ENCODE data around the gene ATP7B.

The ATP7B gene

DNA sequence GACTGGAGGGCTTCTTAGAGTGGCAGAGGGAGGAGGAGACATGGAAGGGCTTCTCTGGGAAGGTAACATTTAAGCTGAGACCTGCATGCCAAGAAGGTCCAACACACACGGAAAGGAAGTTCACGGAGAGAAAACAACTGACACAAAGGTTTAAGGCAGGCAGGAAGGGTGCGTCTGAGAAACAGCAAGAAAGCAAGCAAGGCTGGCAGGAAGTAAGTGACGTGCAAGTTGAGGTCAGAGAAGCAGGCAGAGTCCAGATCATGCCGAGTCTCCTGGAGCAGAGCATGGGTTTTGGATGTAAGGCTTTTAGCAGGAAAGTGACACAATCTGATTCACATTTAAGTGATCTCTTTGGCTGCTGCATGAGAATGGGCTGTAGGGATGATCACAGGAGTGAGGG, 60.5 kb downstream of the ATP7B start:
- H3K9me2 ChIP-seq (replicated peaks; ENCODE audit: insufficient read depth, low read length): no peaks in the 10 kb centered on the region
- H3F3A ChIP-seq (ENCODE audit: insufficient read depth, low read length): no peaks in the 10 kb centered on the region
- no peaks in the 10 kb centered on the region for H3K36me3 ChIP-seq (replicated peaks; ENCODE audit: insufficient read depth, low read length)
- H3K79me2 ChIP-seq (ENCODE audit: low read length): no peaks in the 10 kb centered on the region
- H4K20me1 ChIP-seq (ENCODE audit: insufficient read depth, low read length): no peaks in the 10 kb centered on the region
- DNase-seq: no peak
- H3K4me3 ChIP-seq (ENCODE audit: low read length): no peak overlapping the region
- no peaks in the 10 kb centered on the region for H3K4me1 ChIP-seq (ENCODE audit: low read length)
- H3K27me3 ChIP-seq (replicated peaks; ENCODE audit: insufficient read depth, low read length): no peaks in the 10 kb centered on the region
- no peak overlapping the region for H2AFZ ChIP-seq (ENCODE audit: low read length)
- no peaks in the 10 kb centered on the region for H3K9me3 ChIP-seq (replicated peaks; ENCODE audit: insufficient read depth, low read length)
- TF ChIP-seq, protein P1, sequence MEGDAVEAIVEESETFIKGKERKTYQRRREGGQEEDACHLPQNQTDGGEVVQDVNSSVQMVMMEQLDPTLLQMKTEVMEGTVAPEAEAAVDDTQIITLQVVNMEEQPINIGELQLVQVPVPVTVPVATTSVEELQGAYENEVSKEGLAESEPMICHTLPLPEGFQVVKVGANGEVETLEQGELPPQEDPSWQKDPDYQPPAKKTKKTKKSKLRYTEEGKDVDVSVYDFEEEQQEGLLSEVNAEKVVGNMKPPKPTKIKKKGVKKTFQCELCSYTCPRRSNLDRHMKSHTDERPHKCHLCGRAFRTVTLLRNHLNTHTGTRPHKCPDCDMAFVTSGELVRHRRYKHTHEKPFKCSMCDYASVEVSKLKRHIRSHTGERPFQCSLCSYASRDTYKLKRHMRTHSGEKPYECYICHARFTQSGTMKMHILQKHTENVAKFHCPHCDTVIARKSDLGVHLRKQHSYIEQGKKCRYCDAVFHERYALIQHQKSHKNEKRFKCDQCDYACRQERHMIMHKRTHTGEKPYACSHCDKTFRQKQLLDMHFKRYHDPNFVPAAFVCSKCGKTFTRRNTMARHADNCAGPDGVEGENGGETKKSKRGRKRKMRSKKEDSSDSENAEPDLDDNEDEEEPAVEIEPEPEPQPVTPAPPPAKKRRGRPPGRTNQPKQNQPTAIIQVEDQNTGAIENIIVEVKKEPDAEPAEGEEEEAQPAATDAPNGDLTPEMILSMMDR (IDR thresholded peaks at IDR 0.05; ENCODE audit: low read length): no peak
- no peak for TF ChIP-seq EZH2phosphoT487 (IDR thresholded peaks at IDR 0.05; ENCODE audit: low read length)
- no peak for TF ChIP-seq EZH2 (optimal IDR thresholded peaks at IDR 0.05; ENCODE audit: low read depth, low read length)
- no peak overlapping the region for H3K27ac ChIP-seq (ENCODE audit: low read length)
- no peak overlapping the region for H3K9ac ChIP-seq (ENCODE audit: low read length)
- H3K4me2 ChIP-seq (ENCODE audit: low read depth, low read length): no peak overlapping the region

DNA sequence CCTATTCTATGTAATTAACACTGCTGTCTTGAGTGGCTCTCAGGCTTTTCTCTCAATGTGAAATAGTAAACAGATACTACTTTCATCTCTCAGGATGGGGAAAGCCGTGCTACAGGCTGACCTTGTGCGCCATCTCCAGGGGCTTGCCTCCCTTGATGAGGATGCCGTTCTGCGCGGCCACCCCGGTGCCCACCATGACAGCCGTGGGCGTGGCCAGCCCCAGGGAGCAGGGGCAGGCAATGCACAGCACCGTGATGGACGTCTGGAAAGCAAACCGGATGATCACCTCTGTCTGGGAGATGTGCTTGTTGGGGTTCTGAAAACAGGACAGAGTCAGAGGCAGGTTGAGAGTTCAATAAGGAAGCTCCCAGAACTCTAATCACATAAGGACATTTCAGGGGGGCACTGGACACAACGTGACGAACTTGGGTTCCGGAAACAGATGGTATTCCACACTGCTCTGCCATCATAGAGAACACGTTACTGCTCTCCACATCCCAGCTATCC, 65.0 kb downstream of the ATP7B start:
- Histone ChIP-seq H3K9me3 (replicated peaks; ENCODE audit: insufficient read depth, low read length) (no peaks in the 10 kb centered on the region), H3K9ac (ENCODE audit: low read length) (no peak overlapping the region), H3K4me1 (ENCODE audit: low read length) (0 out of 2 replicates have a peak, but pooled peaks cover 7% of the 10 kb centered on the region), H3K79me2 (ENCODE audit: low read length) (no peaks in the 10 kb centered on the region), H3K27me3 (replicated peaks; ENCODE audit: insufficient read depth, low read length) (no peaks in the 10 kb centered on the region), H3K27ac (ENCODE audit: low read length) (no peak overlapping the region), H3F3A (ENCODE audit: insufficient read depth, low read length) (no peaks in the 10 kb centered on the region), H3K4me2 (ENCODE audit: low read depth, low read length) (no peak overlapping the region), H3K9me2 (replicated peaks; ENCODE audit: insufficient read depth, low read length) (no peaks in the 10 kb centered on the region), H2AFZ (ENCODE audit: low read length) (no peak overlapping the region), H3K4me3 (ENCODE audit: low read length) (no peak overlapping the region), H3K36me3 (replicated peaks; ENCODE audit: insufficient read depth, low read length) (no peaks in the 10 kb centered on the region), H4K20me1 (ENCODE audit: insufficient read depth, low read length) (no peaks in the 10 kb centered on the region)
- no peak for TF ChIP-seq EZH2 (optimal IDR thresholded peaks at IDR 0.05; ENCODE audit: low read depth, low read length)
- TF ChIP-seq EZH2phosphoT487 (IDR thresholded peaks at IDR 0.05; ENCODE audit: low read length): no peak
- TF ChIP-seq, protein P1 (IDR thresholded peaks at IDR 0.05; ENCODE audit: low read length): no peak
- no peak for DNase-seq

DNA sequence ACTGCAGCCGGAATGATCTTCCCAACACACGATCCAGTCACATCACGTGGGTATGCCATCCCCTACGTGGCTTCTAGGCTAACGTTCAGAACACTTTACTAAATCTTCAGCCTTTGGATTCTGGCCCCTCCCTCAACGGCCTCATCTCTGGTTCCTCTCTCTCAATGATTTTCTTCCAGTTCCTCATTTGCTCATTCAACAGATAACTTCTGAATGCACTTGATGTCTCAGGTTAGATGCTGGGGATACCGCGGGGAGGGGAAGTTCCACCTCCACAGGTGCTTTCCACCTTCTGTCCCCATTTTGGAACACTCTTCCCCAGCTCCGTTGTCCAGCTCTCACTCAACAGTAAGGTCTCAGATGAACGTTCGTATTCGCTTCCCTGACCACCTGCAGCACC, 66.1 kb downstream of the ATP7B start:
- Histone ChIP-seq H3K4me2 (ENCODE audit: low read depth, low read length) (no peak overlapping the region), H3K27me3 (replicated peaks; ENCODE audit: insufficient read depth, low read length) (no peaks in the 10 kb centered on the region), H3K36me3 (replicated peaks; ENCODE audit: insufficient read depth, low read length) (no peaks in the 10 kb centered on the region), H4K20me1 (ENCODE audit: insufficient read depth, low read length) (no peaks in the 10 kb centered on the region), H3K4me3 (ENCODE audit: low read length) (no peak overlapping the region), H3K9ac (ENCODE audit: low read length) (no peak overlapping the region), H3K79me2 (ENCODE audit: low read length) (no peaks in the 10 kb centered on the region), H3K27ac (ENCODE audit: low read length) (no peak overlapping the region), H3K9me3 (replicated peaks; ENCODE audit: insufficient read depth, low read length) (no peaks in the 10 kb centered on the region), H2AFZ (ENCODE audit: low read length) (no peak overlapping the region), H3F3A (ENCODE audit: insufficient read depth, low read length) (no peaks in the 10 kb centered on the region), H3K4me1 (ENCODE audit: low read length) (0 out of 2 replicates have a peak, but pooled peaks cover 7% of the 10 kb centered on the region), H3K9me2 (replicated peaks; ENCODE audit: insufficient read depth, low read length) (no peaks in the 10 kb centered on the region)
- TF ChIP-seq EZH2phosphoT487 (IDR thresholded peaks at IDR 0.05; ENCODE audit: low read length) (no peak), EZH2 (optimal IDR thresholded peaks at IDR 0.05; ENCODE audit: low read depth, low read length) (no peak)
- TF ChIP-seq, protein P1 (IDR thresholded peaks at IDR 0.05; ENCODE audit: low read length): no peak
- no peak for DNase-seq
